ENCODE measurements around the gene ARHGAP21. TPM values are rescaled to one million over a fixed set of nuclear protein-coding genes. Genes with fewer than 3 reads are reported as not detected.

The ARHGAP21 gene
- total RNA-seq, 1 experiment from 2014 or later = 59.4 TPM

- DNase-seq = no peak
- Histone ChIP-seq H3K27ac (ENCODE audit: insufficient read length, low read depth, low read length) (no peak overlapping the region), H4K5ac (ENCODE audit: insufficient read length, low read depth, low read length) (no peak overlapping the region), H3K9ac (ENCODE audit: extremely low read depth, insufficient read length, low read length) (no peak overlapping the region), H3K23ac (ENCODE audit: insufficient read length, low read depth, low read length) (no peak overlapping the region), H2AFZ (ENCODE audit: low read length) (no peak overlapping the region), H3K56ac (ENCODE audit: insufficient read length, low read depth, low read length) (no peak overlapping the region), H2BK15ac (ENCODE audit: low read depth, low read length) (no peak overlapping the region), H3K23me2 (ENCODE audit: insufficient read length, low read depth, low read length, poor library complexity, severe bottlenecking) (no peaks in the 10 kb centered on the region), H4K20me1 (ENCODE audit: control insufficient read depth, insufficient read depth, insufficient read length) (no peaks in the 10 kb centered on the region), H3K79me1 (ENCODE audit: insufficient read depth, low read depth, low read length, poor library complexity, severe bottlenecking) (peaks cover 3% of the 10 kb centered on the region), H3K18ac (ENCODE audit: insufficient read length, low read depth, low read length) (no peak overlapping the region), H2BK5ac (ENCODE audit: insufficient read length, low read length) (no peak overlapping the region), H3K4me1 (ENCODE audit: insufficient read depth, low read length) (peaks cover 2% of the 10 kb centered on the region; the same call in 1 of the 2 replicates), H3K9me3 (ENCODE audit: control insufficient read depth, low read depth, low read length) (no peaks in the 10 kb centered on the region), H3K4me2 (ENCODE audit: insufficient read depth, insufficient read length, low read length) (no peak overlapping the region), H4K91ac (ENCODE audit: insufficient read length, low read depth, low read length) (no peak overlapping the region), H3K79me2 (ENCODE audit: insufficient read depth, low read length) (peaks cover 9% of the 10 kb centered on the region; the same call in 1 of the 2 replicates), H3K14ac (ENCODE audit: insufficient read depth, low read length) (no peak overlapping the region), H2BK120ac (ENCODE audit: low read depth, low read length, poor library complexity, severe bottlenecking) (no peak overlapping the region), H2BK20ac (ENCODE audit: low read depth, low read length, poor library complexity, severe bottlenecking) (no peak overlapping the region), H2BK12ac (ENCODE audit: insufficient read length, low read depth, low read length) (no peak overlapping the region), H3K27me3 (ENCODE audit: insufficient read depth, low read length) (no peaks in the 10 kb centered on the region; the same call in 1 of the 2 replicates), H3K4ac (ENCODE audit: low read depth, low read length) (no peak overlapping the region), H2AK5ac (ENCODE audit: insufficient read length, low read length) (no peak overlapping the region), H3T11ph (ENCODE audit: low read length) (no peak overlapping the region), H4K8ac (replicated peaks; ENCODE audit: insufficient read length, low read depth, low read length) (no peak overlapping the region)
- no peak for TF ChIP-seq CTCF (conservative IDR thresholded peaks at IDR 0.05)
- no peaks in the 10 kb centered on the region for H3K9me3 Mint-ChIP-seq
- peak overlapping the region in 1 of 3 experiments; percentile 68; a peak in 1 of 7 replicates for H3K27ac Mint-ChIP-seq
- no peaks in the 10 kb centered on the region; a peak in 1 of 7 replicates for H3K36me3 Mint-ChIP-seq (ENCODE audit: insufficient read depth in 1 of 3, low read depth in 3 of 3)
- no peaks in the 10 kb centered on the region for H3K27me3 Mint-ChIP-seq (ENCODE audit: low read depth)
- no peak overlapping the region for H3K4me3 Mint-ChIP-seq
- peaks cover 4 to 8% of the 10 kb centered on the region in 2 experiments; a peak in 3 of 4 replicates for H3K4me1 Mint-ChIP-seq
- WGBS (ENCODE audit: extremely low coverage, insufficient read length, low lambda C conversion rate) = no CpG with 5 or more reads among the region's 2 CpGs
Measured at GRCh38 chr10:24711465-24711864, 12.2 kb downstream of the ARHGAP21 start.

Measured in H9 (cell line).